Neural cell (in vitro differentiated cells): ENCODE results near the gene TANGO6.

Source experiments
- CTCF ChIP-seq: fragments of 450-650 bp; IDR thresholded peaks from 2 replicates; pipeline ENCODE4 v1.5.1; 2014; ENCODE audit warnings: antibody characterized with exemption, mild to moderate bottlenecking, moderate library complexity; ENCODE audit not compliant: poor library complexity, severe bottlenecking
- EP300 ChIP-seq: fragments of 450-650 bp; conservative IDR thresholded peaks from 2 replicates; pipeline ENCODE4 v1.6.1; 2014; ENCODE audit warnings: antibody characterized with exemption, mild to moderate bottlenecking, moderate library complexity; ENCODE audit not compliant: poor library complexity, severe bottlenecking
- EZH2 ChIP-seq: fragments of 200-600, 300-800 bp; shearing (Covaris generic), sonication (generic); IDR thresholded peaks from 2 replicates; pipeline ENCODE4 v1.6.1; 2014; ENCODE audit warnings: antibody characterized with exemption, low read length, borderline replicate concordance, mild to moderate bottlenecking; ENCODE audit not compliant: insufficient read depth, poor library complexity, severe bottlenecking
- POLR2AphosphoS5 ChIP-seq: IDR thresholded peaks from 2 replicates; pipeline ENCODE4 v1.6.1; 2012
- RAD21 ChIP-seq: fragments of 450-650 bp; conservative IDR thresholded peaks from 2 replicates; pipeline ENCODE4 v1.6.1; 2014; ENCODE audit warnings: antibody characterized with exemption, mild to moderate bottlenecking, moderate library complexity
- REST ChIP-seq: IDR thresholded peaks from 2 replicates; pipeline ENCODE4 v1.6.1; 2012; ENCODE audit warnings: borderline replicate concordance

GRCh38 chr16:68920349-68920748 lies 77.0 kb downstream of the TANGO6 start:
- TF ChIP-seq EZH2, result no peak
- TF ChIP-seq EP300, result no peak
- TF ChIP-seq POLR2AphosphoS5, result no peak
- TF ChIP-seq CTCF, result no peak
- TF ChIP-seq RAD21, result no peak
- no peak for TF ChIP-seq REST
